Heart left ventricle (tissue), 16 donors: Measurements from ENCODE around the gene PREB. TPM values are rescaled to one million over a fixed set of nuclear protein-coding genes. Genes with fewer than 3 reads are reported as not detected.
"Not testable (repeated sequence)": the region's sequence is repeated elsewhere in the genome, so short reads cannot be mapped to it uniquely, and the experiment has no call there.

Experiments used
- ATAC-seq, 4 donors: fragments of 200-7000 bp; cut with Tn5 transposase; one replicate each; pipeline ENCODE4 v1.9.1; 2020 to 2022; ENCODE audit warnings: moderate library complexity in 4 of 4, mild to moderate bottlenecking in 3 of 4, moderate number of reproducible peaks in 1 of 4
- DNase-seq, 5 donors: peaks; one replicate each; pipeline ENCODE4 v3.0.0-alpha.2; 2020
- H3K27ac ChIP-seq, 12 donors: fragments of 200-600 bp; sonication (generic) in 4 of 12; one replicate each; pipeline versions ENCODE4 v1.5.0 to v1.8.0; 2016 to 2022; ENCODE audit warnings: mild to moderate bottlenecking in 2 of 12
- H3K27me3 ChIP-seq, 9 donors: fragments of 200-600 bp; sonication (generic) in 2 of 9; one replicate each; pipeline versions ENCODE4 v1.5.1 to v1.8.0; 2016 to 2022; ENCODE audit warnings: mild to moderate bottlenecking in 3 of 9
- H3K36me3 ChIP-seq, 9 donors: fragments of 200-600 bp; sonication (generic) in 2 of 9; one replicate each; pipeline versions ENCODE4 v1.5.0 to v1.8.0; 2018 to 2022; ENCODE audit warnings: mild to moderate bottlenecking in 2 of 9
- H3K4me1 ChIP-seq, 12 donors: fragments of 200-600 bp; sonication (generic) in 4 of 12; one replicate each; pipeline versions ENCODE4 v1.5.0 to v1.8.0; 2016 to 2022; ENCODE audit warnings: mild to moderate bottlenecking in 3 of 12
- H3K4me3 ChIP-seq, 12 donors: fragments of 200-600 bp; sonication (generic) in 4 of 12; one replicate each; pipeline versions ENCODE4 v1.5.0 to v1.8.0; 2017 to 2022; ENCODE audit warnings: mild to moderate bottlenecking in 9 of 12, moderate library complexity in 4 of 12
- H3K9me3 ChIP-seq, 12 donors: fragments of 200-600 bp; sonication (generic) in 4 of 12; one replicate each; pipeline versions ENCODE4 v1.5.0 to v1.8.0; 2016 to 2022; ENCODE audit warnings: mild to moderate bottlenecking in 1 of 12
- CTCF ChIP-seq, 12 donors: fragments of 200-600 bp; sonication (generic) in 4 of 12; IDR thresholded peaks; one replicate each; pipeline versions ENCODE4 v1.5.0 to v1.8.0; 2018 to 2022; ENCODE audit warnings: antibody characterized with exemption in 12 of 12, mild to moderate bottlenecking in 5 of 12
- POLR2A ChIP-seq, 2 donors: fragments of 450-650 bp; IDR thresholded peaks; one replicate each; pipeline ENCODE4 v1.6.1; 2017; ENCODE audit warnings: antibody characterized with exemption in 2 of 2, mild to moderate bottlenecking in 2 of 2, moderate library complexity in 2 of 2
- WGBS, 4 donors: extraction: QIAGEN DNeasy Blood & Tissue Kit in 2 of 4; methylation state at CpG; one replicate each; pipeline versions ENCODE4 v1.1.5 to v1.1.7; 2013 to 2018; 5-methylcytosine and 5-hydroxymethylcytosine counted together
- intact Hi-C, 10 donors: fragments of 100-400 bp; cut with DNase I; formaldehyde crosslinking; loops; one replicate each; pipeline versions ENCODE4 v1.11.1 to v1.14.2; 2022
- polyA plus RNA-seq, 2 donors: library from polyadenylated mRNA; stranded (reverse); fragments of 200-250 nt; gene quantifications; one replicate each; pipeline ENCODE4 v1.2.3, GENCODE V29; 2013
- total RNA-seq, 9 donors: library from RNA; depleted of rRNA in 2 of 9; stranded (reverse); fragments of >200 nt in 2 of 9; fragmentation: NEBNext Ultra II Directional in 3 of 9; extraction: Animal tissue kit (Norgen Biotek cat#: 25700) in 3 of 9; gene quantifications; one replicate each; pipeline versions ENCODE4 v1.1.0 to v1.2.4, GENCODE V29; 2016 to 2023
- donor health status: ischemic (EF 13 %, LVEDD 7.1; RV severe dilation, severe dysfunction).
- donor health status: healthy with polysubstance abuse.
- donor health status: DM: no; HTN: yes; CAD: no.
- donor health status: DM: no; HTN: no; CAD: no.
- donor health status: ischemic (EF 25% LVEDD 6.9; RV normal size, moderate dysfunction).
- donor health status: ischemic (EF 25% LVEDD 5.7; RV mildly dilated, moderate dysfunction).
- donor health status: healthy.
- donor health status: DM: yes; HTN: yes; CAD: no.
- donor health status: ischemic (EF 35%, LVEDD 5.7; RV mildly dilated, moderate dysfunction).
- donor health status: nonischemic (EF 11% LVEDD 7.7; RV severe dilation, severe dysfunction).
- donor health status: DM: yes; HTN: yes; CAD: no.
- donor health status: PGD.
- donor health status: ischemic (EF 29% LVEDD 5.4; RV normal size, mild dysfunction).
- donor health status: nonischemic (EF 23%, LVEDD 6.1; RV moderate dilation, normal function).

PREB gene
- total and polyA plus RNA-seq, 11 donors: 41.1 to 99.4 (median 49.3) TPM

DNA sequence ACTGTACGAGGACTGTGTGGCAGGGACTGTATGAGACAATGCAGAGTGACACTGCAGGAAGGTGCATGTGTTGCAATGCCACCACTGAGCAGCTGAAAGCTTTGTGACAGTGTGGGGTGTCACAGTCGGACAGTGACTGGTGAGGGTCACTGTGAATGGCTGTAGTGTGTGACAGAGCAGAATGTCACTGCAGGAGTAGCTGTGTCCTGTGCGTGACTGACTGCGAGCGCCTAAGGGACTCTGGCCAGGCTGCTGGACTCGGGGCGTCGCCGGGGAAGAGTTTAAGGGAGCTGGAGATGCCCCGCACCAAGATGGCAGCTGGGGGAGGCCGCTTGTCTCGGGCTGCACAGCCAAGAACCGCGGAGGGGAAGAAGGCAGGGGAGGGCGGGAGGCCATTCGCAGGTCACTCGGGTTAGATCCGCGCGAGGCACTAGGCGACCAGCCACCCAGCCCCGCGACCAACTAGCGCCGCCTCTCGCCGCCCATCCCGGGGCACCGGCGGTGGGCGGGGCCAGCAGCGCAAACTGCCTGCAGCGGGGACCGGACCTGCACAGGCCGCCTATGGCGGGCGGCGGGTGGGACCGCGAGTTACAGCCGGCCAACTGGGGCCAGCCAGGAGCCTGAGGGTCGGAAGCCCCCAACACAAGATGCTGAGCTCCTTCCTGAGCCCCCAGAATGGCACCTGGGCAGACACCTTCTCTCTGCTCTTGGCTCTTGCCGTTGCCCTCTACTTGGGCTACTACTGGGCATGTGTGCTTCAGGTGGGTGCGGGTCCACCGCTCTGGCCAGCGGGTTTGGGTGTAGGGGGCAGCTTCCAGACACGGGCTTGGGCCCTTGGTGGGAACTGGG is 10.9 kb downstream of the PREB start, which contains the start of gene ABHD1:
Gene ABHD1 (plus strand): TSS at position 514 of the 849 bp plus-strand sequence. CDS start 134 bp downstream, at position 648.
- Histone ChIP-seq H3K36me3 (no peaks in the 10 kb centered on the region), H3K4me1 (peaks cover 0 to 20% (median 12%) of the 10 kb centered on the region in 12 donors), H3K27me3 (peaks cover 0 to 12% (median 4%) of the 10 kb centered on the region in 9 donors), H3K9me3 (no peaks in the 10 kb centered on the region), H3K27ac (peak within 1 kb of the TSS in 11 of 12 donors; percentile 17 to 76 (median 69)), H3K4me3 (peak within 1 kb of the TSS; percentile 28 to 80 (median 63))
- intact Hi-C loops: no loop called here
- peak in 1 of 2 donors; percentile 50 for TF ChIP-seq POLR2A (IDR thresholded peaks at IDR 0.05)
- TF ChIP-seq CTCF (IDR thresholded peaks at IDR 0.05): peak in 2 of 12 donors; percentile 15
- ATAC-seq (peak; percentile 68 to 90 (median 86)), DNase-seq (peak; percentile 76 to 90 (median 80))
- WGBS, 4 donors: 5 to 17% (median 7%) methylated on average over 22 to 47 of the region's 47 CpGs

DNA sequence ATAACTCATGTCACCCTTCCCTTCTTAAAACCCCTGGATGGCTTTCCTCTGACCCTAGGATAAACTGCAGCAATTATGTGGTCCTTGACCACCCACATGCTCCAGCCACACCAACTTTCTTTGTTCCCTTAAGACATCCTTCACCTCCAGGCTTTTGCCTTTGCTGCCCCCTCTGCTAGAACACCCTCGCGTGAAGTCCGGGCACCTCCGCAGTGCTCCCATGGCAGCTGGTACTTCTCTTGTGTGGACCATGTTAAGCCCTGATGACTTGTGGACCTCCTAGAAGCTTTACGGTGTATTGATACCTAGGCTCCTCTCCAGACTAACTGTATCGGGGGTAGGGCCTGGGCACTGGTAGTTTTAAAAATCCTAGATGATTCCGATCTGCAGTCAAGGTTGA is 11.6 kb downstream of the PREB start:
- Histone ChIP-seq H3K4me3 (peak overlapping the region in 8 of 12 donors; percentile 59 to 80 (median 67)), H3K27ac (peak overlapping the region in 7 of 12 donors; percentile 51 to 76 (median 70))
- intact Hi-C loops: no loop called here

DNA sequence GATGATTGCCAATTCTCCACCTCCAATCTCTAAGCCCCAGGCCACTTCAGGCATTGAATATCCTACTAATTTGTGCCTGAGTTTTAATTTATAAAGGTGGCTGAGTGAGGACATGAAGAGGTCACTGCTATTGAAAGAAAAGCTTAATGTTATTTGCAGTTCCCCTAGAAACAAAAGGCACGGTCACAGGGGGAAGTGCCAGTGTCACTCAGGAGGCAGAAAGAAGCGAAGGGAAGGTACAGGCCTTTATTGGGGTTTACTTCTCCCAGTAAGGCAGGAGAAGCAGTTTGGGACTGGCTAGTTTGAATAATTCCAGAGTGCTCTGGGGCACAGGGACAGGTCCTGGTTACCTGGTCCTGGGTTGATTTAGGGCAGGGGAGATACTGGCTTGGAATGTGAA is 12.5 kb downstream of the PREB start:
- ATAC-seq: no peak

More for the DNA sequence above, 11.6 kb downstream of the PREB start:
- 90 to 93% (median 92%) methylated on average over 7 of the region's 7 CpGs for WGBS, 4 donors
- ATAC-seq: no peak
- DNase-seq: no peak
- no peak for TF ChIP-seq CTCF (IDR thresholded peaks at IDR 0.05)
- TF ChIP-seq POLR2A (IDR thresholded peaks at IDR 0.05): no peak
- H3K27me3 ChIP-seq: peaks cover 0 to 20% (median 9%) of the 10 kb centered on the region in 9 donors
- H3K9me3 ChIP-seq: no peaks in the 10 kb centered on the region
- peaks cover 0 to 25% (median 15%) of the 10 kb centered on the region in 12 donors for H3K4me1 ChIP-seq
- H3K36me3 ChIP-seq: no peaks in the 10 kb centered on the region

DNA sequence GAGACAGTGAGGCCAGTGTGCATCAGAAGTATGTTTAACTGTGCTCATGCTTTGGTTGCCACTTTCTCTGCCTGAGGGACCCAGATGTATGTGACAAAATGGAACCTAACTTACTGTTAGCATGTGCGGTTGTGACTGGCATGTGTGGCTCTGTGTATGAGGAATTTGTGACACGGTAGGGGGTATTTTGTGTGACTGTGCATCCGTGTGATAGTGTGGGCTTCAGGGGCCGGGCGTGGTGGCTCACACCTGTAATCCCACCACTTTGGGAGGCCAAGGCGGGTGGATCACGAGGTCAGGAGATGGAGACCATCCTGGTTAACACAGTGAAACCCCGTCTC is 15.1 kb downstream of the PREB start:
- H3K27me3 ChIP-seq: peaks cover 0 to 28% (median 17%) of the 10 kb centered on the region in 9 donors
- peaks cover 0 to 25% (median 13%) of the 10 kb centered on the region in 12 donors for H3K4me1 ChIP-seq
- H3K36me3 ChIP-seq, DNase-seq, intact Hi-C loops, H3K9me3 ChIP-seq, H3K27ac ChIP-seq, ATAC-seq: not testable (repeated sequence)
- 80 to 88% (median 84%) methylated on average over 8 of the region's 8 CpGs for WGBS, 4 donors
- H3K4me3 ChIP-seq: peak overlapping the region in 8 of 12 donors; percentile 14 to 51 (median 42)

More for the DNA sequence above, 12.5 kb downstream of the PREB start:
- Histone ChIP-seq H3K4me1 (peaks cover 0 to 25% (median 15%) of the 10 kb centered on the region in 12 donors), H3K4me3 (no peak overlapping the region), H3K9me3 (no peaks in the 10 kb centered on the region), H3K36me3 (no peaks in the 10 kb centered on the region), H3K27ac (no peak overlapping the region), H3K27me3 (peaks cover 0 to 28% (median 17%) of the 10 kb centered on the region in 9 donors)
- no peak for TF ChIP-seq CTCF (IDR thresholded peaks at IDR 0.05)
- no peak for TF ChIP-seq POLR2A (IDR thresholded peaks at IDR 0.05)
- no peak for DNase-seq
- 76 to 97% (median 81%) methylated on average over 2 of the region's 2 CpGs for WGBS, 4 donors
- intact Hi-C loops: no loop called here
